ENCODE measurements around the gene ZBTB7C.

Gene ZBTB7C

GRCh38 chr18:48244530-48244929, 164.7 kb downstream of the ZBTB7C start:
- no peak for DNase-seq

GRCh38 chr18:48238636-48239035, 170.5 kb downstream of the ZBTB7C start:
- DNase-seq, result no peak

- DNase-seq, result no peak
These were observed 171.0 kb downstream of the ZBTB7C start for GRCh38 chr18:48238206-48238605.

GRCh38 chr18:48236822-48237221, 172.4 kb downstream of the ZBTB7C start:
- DNase-seq, result no peak

GRCh38 chr18:48230467-48231113, 178.6 kb downstream of the ZBTB7C start:
- no peak for DNase-seq

GRCh38 chr18:48229552-48229981, 179.6 kb downstream of the ZBTB7C start:
- no peak for DNase-seq

- DNase-seq, result peak; percentile 26
These were observed 180.3 kb downstream of the ZBTB7C start for GRCh38 chr18:48228841-48229240.

GRCh38 chr18:48228301-48228715, 180.9 kb downstream of the ZBTB7C start:
- no peak for DNase-seq

GRCh38 chr18:48227206-48227605, 182.0 kb downstream of the ZBTB7C start:
- DNase-seq, result no peak

GRCh38 chr18:48226401-48226800, 182.8 kb downstream of the ZBTB7C start:
- DNase-seq, result no peak

GRCh38 chr18:48222118-48222517, 187.1 kb downstream of the ZBTB7C start:
- DNase-seq, result no peak

- peak; percentile 30 for DNase-seq
These were observed 189.2 kb downstream of the ZBTB7C start for GRCh38 chr18:48219810-48220499.

- no peak for DNase-seq
These were observed 190.0 kb downstream of the ZBTB7C start for GRCh38 chr18:48219037-48219809.

- DNase-seq, result no peak
These were observed 190.7 kb downstream of the ZBTB7C start for GRCh38 chr18:48218285-48219022.

GRCh38 chr18:48217258-48218250, 191.6 kb downstream of the ZBTB7C start:
- DNase-seq, result no peak

- DNase-seq, result peak; percentile 35
These were observed 192.4 kb downstream of the ZBTB7C start for GRCh38 chr18:48216639-48217257.

GRCh38 chr18:48215876-48216638, 193.1 kb downstream of the ZBTB7C start:
- no peak for DNase-seq

GRCh38 chr18:48213791-48214190, 195.4 kb downstream of the ZBTB7C start:
- DNase-seq, result no peak

- no peak for DNase-seq
These were observed 200.6 kb downstream of the ZBTB7C start for GRCh38 chr18:48208432-48209140.

- no peak for DNase-seq
These were observed 201.4 kb downstream of the ZBTB7C start for GRCh38 chr18:48207733-48208132.
